ENCODE data around the gene SZRD1.

DNA sequence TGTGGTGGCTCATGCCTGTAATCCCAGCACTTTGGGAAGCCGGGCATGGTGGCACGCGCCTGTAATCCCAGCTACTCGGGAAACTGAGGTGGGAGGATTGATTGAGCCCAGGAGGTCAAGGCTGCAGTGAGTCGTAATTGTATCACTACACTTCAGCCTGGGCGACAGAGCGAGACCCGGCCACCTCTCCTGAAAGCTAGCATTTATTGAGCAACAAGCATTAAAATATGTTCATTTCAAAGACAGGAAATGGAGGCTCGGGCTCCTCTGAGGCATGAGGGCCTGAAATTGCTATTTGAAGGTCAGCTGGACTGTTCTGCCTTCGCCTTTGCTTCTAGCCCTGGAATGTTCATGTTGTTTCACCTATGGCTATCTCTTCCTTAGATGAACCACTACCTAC, 35.7 kb downstream of the SZRD1 start:
- no peak for TF ChIP-seq YY1 (IDR thresholded peaks at IDR 0.05; ENCODE audit: insufficient read depth, insufficient read length)
- no peak for TF ChIP-seq ZNF274 (IDR thresholded peaks at IDR 0.05; ENCODE audit: low read depth, low read length)
- no peak for TF ChIP-seq SUZ12 (IDR thresholded peaks at IDR 0.05; ENCODE audit: extremely low read depth, insufficient read depth, insufficient read length)

Data from NT2/D1 (cell line).